RKO (cell line): Measurements from ENCODE around the gene SGCD.
"Not testable (repeated sequence)": the region's sequence is repeated elsewhere in the genome, so short reads cannot be mapped to it uniquely, and the experiment has no call there.

ENCODE experiments used
- DNase-seq: peaks from one replicate; pipeline ENCODE4 v3.0.0-alpha.2; 2016; ENCODE audit warnings: low spot score

The SGCD gene

DNA sequence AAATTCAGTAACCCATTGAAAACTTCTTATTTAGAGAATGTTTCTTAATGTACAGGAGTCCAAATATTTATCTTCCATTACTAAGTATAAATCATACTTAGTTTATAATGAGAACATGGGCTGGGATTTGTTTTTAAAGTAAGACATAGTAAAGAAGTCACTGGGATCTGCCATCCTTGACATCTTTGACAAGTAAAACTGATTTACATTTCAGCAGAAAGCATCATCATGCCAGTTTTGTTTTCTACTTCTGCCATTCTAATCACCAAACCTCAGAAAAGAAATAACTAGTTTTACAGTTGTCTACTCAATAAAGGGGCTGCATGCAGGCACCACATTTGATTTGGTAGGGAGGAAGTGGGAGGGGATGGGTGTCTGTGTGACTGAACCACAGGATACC is 301.5 kb downstream of the SGCD start:
- no peak for DNase-seq

DNA sequence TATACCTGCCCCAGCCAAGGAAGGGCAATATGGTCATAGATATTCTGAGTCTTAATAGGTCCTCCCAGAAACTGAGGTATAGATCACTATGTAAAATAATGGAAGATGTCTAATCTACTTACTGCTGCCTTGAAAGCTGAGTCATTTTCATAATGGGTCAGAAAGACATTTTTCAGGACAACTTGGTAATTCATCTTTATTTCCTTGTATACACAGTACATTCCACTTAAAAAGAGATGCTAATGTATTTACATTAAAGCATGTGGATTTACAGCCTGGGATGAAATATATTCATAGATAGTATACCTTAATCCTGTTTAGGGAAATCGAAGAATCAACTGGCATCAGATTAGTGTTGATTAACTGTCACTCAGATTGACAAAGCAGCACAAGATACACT is 304.0 kb downstream of the SGCD start:
- no peak for DNase-seq

DNA sequence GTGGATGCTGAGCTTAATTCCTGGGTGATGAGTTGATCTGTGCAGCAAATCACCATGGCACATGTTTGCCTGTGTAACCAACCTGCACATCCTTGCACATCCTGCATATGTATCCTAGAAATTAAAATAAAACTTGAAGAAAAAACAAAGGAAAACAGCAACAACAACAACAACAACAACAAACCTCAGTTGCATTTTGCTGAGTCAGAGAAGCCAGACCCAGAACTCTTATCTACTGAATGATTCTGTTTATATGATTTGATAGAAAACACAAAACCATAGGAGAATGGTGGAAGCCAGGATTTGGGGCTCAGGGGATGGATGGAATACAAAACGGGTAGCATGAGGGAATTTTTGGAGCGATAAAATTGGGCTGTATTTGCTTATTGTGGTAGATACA is 307.3 kb downstream of the SGCD start:
- no peak for DNase-seq

DNA sequence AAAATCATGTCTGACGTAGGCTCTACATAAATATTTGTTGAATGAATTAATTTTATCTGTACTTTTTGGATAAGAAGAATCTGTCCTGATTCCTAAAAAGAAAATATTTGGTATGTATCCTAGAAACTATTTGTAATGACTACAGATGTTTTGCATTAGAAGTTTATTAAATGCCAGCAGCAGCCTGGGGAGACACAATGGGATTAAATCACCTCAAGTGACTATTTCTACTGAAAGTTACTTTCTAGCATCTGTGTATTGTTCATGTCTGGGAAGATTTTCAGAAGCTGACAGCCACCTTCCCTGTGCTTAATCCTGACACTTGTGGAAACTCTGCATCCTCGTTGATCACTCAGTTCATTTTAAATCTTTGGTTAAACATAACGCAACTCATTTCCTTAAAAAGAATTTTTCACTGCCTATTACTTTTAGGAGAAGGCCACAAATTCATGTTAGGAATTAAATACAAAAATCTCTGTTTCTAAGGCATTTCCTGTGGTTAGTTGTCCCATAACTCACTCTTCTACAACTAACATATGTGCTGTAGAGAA is 313.8 kb downstream of the SGCD start:
- no peak for DNase-seq

DNA sequence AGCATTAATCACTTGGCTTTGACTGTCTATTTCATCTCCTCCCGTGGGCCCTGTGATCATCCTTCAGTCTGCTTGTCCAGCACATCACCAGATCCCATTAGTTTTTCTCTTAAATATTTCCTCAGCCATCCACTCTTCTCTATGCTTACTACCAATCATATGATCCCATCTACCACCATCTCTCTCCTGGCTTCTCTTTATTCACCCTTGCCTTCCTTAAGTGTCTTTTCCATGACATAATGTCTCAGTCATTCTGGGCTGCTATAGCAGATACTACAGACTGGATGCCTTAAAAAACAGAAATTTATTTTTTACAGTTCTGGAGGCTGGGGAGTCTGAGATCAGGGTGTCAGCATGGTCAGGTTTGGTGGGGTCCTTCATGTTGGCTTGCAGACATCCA is 314.7 kb downstream of the SGCD start:
- no peak for DNase-seq

DNA sequence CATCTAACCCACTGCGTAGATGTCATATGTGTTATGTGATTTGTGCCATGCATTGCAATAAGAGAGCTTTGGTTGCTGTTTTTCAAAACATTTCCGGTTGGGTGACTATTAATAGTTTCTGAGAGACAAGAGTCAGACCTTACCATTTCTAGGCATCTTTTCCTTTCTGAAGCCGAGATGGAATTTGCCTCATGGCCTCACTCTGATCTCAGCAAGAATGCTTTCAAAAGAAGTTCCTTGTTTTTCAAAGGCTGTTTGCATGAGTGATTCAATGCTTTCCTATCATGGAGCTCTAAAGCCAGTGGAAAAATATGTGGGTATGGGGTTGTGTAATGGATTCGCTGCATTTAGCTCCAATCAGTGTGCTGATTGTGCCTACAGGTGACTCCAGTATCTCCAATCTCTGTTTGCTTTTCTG is 320.1 kb downstream of the SGCD start:
- no peak for DNase-seq

DNA sequence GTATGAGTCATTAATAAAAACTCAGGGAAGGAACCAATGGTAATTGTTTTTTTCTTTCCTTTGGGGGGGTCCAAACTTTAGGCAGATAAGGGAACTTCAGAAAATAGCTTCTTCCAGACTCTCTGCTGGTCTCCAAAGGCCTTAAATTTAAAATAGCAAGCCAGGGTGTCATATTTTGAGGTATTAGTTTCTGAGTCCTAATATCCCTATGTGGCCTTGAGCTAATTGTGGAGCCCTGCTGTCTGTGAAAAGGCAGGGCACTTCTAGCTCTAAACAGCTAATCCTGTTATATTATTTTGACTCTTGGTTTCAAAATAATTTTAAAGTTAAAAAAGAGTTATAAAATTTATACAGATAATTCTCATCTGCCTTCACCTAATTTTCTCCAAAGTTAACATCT is 327.5 kb downstream of the SGCD start:
- DNase-seq: no peak

DNA sequence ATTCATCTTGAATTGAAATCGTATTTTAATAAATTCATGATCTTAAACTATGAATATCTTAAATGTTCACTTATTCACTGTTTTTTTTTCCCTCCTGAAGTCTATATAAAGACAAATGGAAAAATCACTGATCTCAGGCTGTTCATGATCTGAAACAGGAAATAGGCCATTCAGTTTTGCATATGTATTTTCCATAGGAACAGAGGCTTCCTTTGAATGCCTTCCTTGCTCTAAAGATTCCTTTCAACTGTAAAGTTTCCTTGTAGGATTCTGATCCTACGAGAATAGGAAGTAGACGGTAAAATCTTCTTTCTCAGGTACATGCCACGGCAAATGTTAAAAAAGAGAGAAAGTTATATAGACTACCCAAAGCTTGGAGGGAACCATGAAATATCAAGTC is 328.8 kb downstream of the SGCD start:
- no peak for DNase-seq

DNA sequence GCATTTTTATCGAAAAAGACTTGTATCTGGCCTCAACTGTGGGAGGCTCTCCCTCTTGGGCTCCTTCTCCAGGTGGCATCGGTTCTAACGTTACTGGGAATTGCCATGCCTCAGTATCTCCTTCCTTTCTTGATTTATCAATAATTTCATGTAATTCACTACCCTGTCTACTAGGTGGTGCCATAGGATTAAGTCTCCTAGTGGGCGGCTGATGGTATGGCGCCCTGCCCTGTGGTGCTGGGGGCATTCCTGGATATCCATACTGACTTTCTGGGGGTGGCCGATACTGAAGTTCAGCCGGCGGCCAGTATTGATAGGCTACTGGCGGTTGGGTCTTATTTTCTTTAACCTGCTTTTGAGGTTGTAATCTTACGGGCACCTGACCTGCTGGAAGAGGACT is 337.9 kb downstream of the SGCD start:
- DNase-seq: not testable (repeated sequence)

DNA sequence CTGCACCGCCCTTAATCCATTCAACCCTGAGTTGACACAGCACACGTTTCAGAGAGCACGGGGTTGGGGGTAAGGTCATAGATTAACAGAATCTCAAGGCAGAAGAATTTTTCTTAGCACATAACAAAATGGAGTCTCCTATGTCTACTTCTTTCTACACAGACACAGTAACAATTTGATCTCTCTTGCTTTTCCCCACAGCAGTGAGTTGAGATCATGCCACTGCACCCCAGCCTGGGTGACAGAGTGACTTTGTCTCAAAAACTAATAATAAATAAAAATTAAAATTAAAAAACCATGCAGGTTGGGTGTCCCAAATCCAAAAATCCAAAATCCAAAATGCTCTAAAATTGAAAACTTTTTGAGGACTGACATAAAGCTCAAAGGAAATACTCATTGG is 339.7 kb downstream of the SGCD start:
- not testable (repeated sequence) for DNase-seq

DNA sequence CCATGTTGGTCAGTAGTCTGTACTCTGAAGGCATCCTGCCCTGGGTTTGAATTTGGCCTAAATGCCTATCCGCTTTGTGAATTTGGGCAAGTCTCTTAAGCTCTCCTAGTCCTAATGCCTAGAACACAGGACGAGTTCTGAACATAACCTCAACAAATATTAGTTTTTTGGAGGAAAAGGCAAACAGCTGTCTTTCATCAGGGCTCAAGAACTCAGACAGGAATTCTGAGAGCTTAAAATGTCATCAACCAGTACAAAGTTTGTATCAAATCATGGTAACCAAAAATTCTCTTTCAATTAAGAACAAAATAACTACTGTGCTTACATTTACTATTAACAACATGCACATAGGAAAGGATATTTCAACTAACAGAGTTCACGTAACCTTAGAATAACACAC is 340.7 kb downstream of the SGCD start:
- no peak for DNase-seq

DNA sequence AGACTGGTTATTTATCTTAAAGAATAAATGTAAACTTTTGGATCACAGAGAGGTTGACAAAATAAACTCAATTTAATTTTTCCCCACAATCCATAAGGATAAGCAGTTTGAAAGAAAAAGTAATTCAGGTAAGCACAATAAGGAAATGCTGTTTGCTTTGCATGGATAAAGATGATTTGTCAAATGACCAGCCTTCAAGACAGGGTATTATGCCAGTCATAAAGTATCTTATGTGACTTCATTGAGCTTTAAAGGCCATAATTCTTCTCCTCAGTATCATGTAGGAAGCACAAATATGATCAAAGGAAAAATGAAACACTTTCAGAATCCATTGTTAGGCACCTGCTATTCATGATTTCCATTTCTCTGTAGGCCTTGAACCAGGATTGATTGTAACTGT is 342.5 kb downstream of the SGCD start:
- no peak for DNase-seq

DNA sequence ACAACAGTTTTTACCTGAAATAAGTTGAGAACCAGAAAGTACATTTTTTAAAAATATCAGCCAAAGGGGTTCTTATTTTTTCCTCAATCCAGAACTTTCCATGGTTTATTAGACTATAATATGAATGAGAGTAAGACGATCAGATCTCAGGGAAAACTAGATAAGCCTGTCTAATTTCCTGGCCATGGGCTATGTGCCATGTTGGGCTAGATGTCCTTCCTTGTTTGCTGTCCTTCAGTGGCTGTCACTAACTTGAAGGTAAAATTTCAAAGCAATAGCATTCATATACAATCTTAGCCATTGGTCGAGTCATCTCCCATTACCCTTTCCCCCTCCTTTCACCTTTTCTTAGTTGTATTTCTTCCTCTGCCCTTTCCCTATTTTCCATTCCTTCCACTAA is 343.7 kb downstream of the SGCD start:
- no peak for DNase-seq

DNA sequence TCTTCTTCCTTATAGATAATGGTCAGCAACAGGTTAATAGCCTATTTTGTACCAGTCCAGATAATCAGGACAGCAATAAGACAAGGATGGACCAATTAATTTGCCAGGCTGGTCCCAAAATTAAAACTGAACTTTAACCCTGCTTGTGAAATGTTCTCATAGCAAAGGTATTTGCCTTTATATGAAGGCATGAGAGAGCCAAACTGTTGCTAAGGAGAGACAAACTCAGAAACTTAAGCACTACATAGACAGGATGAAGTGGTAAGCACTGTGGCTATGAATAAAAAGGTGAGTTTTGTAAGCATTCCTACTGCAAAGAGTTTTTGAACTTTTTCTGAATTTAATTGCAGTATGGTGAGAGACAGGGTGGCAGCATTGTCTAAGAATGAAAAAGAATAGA is 348.4 kb downstream of the SGCD start:
- no peak for DNase-seq

DNA sequence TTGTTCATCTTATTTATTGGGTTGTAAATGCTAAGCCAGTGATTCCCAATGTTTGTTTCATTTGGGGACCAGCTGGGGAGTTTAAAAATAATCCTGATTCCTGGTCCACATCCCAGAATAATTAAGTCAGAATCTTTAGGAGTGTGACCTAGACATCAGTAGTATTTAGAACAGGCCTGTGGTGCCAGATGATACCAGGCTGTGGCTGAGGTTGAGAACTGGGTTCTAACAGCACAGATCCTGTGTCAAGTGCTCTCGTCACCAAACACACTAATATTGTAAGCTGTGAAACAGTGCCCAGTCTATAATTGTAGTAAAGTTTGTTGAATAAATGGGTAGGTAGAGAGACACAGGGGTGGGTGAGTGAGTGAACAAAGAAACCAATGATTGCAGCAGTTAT is 351.0 kb downstream of the SGCD start:
- DNase-seq: no peak

DNA sequence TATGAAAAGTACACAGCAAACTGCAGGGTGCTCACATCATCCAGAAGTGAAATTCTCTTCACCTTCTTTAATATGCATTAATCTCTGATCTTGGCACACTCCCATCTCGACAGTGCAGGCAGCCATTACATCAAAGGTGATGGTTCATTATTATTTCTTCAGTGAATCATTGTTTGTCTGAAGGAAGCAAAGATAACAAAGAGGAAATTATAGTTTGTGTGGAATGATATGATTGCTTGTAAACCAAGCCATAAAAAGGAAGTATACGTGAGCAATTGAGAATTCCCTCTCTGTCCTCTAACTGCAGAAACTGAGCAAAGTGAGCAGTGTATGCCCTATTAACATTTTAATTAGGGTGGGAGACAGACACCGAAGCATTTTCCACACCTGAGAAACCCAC is 351.5 kb downstream of the SGCD start:
- no peak for DNase-seq

DNA sequence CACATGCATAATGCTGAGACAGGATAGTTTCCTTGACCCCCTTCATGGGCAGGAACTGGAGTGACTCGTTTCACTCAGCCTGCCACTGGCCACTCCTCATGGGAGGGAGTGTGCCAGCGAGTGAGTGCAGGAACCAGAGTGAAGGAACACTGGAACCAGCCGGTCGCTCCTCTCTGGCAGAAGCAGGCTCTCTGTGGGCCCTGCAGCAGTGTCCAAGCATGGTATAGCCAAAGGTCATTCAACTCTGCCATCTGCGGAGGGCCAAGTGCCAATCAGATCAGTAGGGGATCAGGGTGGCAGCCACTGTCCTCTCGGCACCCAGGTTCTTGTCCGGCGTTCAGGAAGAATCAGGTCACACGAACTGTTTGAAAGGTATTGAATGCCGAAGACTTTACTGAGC is 353.9 kb downstream of the SGCD start:
- no peak for DNase-seq

DNA sequence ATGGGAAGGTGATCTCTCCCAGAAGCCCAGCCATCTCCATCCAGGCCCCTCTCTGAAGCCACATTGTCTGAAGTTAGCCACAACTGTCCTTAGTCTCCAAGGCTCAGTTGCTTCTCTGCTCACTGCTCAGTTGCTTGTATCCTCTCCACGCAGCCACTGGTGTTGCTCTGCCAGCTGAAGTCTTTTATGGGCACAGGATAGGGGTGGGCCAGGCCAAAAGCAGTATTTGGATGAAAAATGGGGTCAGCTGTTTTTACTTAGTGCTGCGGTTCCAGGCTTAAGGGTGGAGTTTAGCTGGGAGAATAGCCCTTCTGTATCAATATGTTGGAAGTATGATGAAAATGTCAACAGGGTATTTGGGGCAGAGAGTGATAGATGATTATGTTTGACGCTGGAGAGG is 354.3 kb downstream of the SGCD start:
- DNase-seq: no peak

DNA sequence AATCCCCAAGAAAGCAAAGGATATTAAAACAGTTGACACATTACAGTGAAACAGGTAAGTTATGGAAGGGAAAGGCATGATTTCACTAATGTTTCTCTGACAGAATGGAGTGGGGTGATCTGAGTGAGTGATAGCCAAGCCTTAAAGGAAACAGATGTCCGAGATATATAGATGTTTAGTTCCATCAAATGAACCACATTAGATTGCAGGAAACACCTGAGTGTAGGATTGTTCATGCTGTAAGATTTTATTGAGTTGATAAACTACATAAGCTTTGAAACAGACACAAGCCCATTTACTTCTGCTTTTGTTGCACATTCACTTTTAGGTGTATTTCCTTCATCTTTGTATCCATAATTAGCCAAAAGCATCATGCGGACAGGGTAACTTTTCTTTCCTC is 356.0 kb downstream of the SGCD start:
- DNase-seq: no peak

DNA sequence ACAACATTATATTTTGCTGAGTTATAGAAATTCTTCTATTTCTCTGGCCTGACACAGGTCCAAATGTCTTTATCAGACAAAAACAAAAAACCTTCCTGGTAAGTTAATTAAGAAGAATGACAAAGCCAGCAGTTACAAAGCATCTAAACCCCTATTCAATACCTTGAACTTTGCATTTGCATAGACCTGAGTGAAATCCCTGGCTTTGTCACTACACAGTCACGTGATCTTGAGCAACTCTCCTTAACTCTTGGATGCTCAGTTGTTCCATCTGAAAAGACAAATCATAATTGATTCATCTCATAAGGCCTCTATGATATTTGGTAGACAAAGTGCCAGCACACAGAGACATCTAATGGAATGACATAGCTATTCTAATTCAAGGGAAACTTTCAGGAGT is 356.5 kb downstream of the SGCD start:
- DNase-seq: no peak

DNA sequence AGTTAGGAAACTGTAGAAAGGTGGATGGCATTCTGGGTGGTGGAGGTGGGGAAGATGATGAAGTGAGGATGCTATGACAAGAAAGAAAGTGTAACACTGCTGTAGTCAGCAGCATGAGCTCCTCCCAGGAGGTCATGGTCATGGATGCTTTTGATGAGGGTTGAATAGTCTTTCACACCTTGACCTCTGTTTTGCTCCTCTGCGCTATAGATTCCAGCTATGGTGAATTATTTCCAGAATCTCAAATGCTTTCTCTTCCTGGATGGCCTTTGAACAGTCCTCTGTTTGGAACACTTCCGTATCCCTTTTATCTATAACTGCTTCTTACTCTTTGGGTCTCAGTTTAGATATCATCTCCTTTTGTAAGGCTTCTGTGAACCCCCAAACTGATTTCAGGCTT is 357.3 kb downstream of the SGCD start:
- no peak for DNase-seq

DNA sequence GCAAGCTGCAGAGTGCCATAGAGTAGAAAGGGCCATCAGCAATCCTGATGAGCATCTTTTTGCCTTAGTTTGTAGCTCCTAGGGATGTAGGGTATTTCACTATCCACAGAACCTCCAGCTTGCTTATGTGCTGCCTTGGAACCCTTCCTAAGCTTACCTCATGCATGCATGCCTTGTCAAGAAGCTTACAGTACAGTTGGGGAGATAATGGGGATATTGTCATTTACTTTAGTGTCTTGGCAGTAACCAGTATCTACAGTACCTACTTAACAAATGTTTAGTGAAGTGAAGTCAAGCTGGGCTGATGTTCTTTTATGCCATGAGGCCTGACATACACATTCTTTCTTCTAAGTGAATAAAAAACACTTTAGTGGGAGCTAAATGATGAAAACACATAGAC is 358.5 kb downstream of the SGCD start:
- no peak for DNase-seq

DNA sequence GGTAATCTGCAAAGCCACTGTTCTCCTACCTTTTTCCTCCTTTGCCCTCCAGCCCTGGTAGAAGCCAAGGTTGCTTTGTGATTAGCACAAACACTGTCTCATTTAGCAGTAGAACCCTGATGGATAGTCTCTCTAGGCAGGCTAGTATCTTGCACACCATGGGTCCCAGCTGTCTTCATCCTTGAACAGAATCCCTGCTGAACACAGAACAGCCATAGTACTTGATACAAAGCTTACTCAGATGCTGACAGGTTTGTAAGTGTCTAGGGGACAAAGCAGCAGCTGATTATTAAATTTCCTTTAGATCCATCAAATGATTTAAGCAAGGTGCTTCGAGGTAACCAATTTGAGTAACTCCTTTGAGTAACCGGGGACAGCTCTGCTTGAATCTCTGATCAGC is 359.4 kb downstream of the SGCD start:
- no peak for DNase-seq

DNA sequence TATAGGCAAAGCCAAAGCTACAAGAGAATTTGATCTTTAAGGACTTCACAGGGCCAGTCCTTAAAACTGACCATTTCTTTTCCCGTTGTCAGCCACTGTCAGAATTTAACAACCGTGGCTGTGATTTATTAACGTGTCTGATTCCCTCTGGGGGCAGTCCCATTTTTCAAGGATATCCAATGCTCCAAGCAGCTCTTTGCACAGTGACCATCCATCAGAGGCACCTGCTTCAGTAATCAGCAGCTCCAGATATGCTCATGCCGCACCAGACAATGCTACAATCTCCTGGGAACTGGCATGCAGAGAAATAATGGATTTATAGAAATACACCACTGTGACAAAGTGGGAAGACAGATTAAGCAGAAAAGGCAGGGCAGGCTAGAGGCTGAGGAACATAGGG is 359.8 kb downstream of the SGCD start:
- no peak for DNase-seq

DNA sequence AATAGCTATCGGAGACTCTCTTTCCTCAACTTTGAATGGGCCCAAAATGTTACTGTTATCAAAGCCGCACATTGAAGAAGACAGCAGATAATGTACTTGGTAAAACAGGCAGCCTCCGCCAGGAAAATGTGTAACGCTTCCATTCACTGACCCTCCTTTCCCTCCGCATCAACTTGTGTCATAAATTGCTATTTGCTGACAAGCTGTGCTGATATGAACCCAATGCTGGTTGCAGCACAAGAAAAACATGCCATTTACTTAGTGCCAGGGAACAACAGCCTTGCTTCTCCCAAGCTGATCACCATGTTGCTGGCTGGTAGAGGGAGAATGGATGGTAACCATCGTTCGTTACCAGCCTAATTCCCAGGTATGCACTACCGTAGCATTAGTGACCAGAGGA is 360.6 kb downstream of the SGCD start:
- no peak for DNase-seq
